Peyer's patch (tissue), 4 donors: ENCODE results near the gene SIRPA.

ENCODE experiments used
- CTCF ChIP-seq, 6 experiments: fragments of 450-650 bp in 4 of 6; fragments of 200-600 bp in 2 of 6; sonication (generic) in 1 of 6; IDR thresholded peaks; one replicate each; pipeline ENCODE4 v1.5.1; 2017 to 2019; ENCODE audit warnings: antibody characterized with exemption in 6 of 6, mild to moderate bottlenecking in 3 of 6, moderate library complexity in 1 of 6
- POLR2A ChIP-seq, 2 donors: fragments of 450-650 bp; IDR thresholded peaks; one replicate each; pipeline ENCODE4 v1.5.1; 2017; ENCODE audit warnings: antibody characterized with exemption in 2 of 2, mild to moderate bottlenecking in 2 of 2, moderate library complexity in 2 of 2

- TF ChIP-seq POLR2A (IDR thresholded peaks at IDR 0.05) (no peak), CTCF (IDR thresholded peaks at IDR 0.05) (no peak)
These were observed 25.0 kb downstream of the SIRPA start for GRCh38 chr20:1920252-1920651.
